IPS-18a (cell line): ENCODE data around the gene CIRBP.
A peak's percentile ranks its signal among the peaks of the same experiment; 100 is the strongest.

Experiments
- H3K27ac ChIP-seq: one replicate; pipeline ENCODE4 v1.5.1; 2013; ENCODE audit warnings: low read length
- H3K27me3 ChIP-seq: one replicate; pipeline ENCODE4 v1.6.1; 2013; ENCODE audit warnings: mild to moderate bottlenecking, low read length; ENCODE audit not compliant: control insufficient read depth, insufficient read depth
- H3K36me3 ChIP-seq: one replicate; pipeline ENCODE4 v1.6.1; 2013; ENCODE audit warnings: low read depth, low read length; ENCODE audit not compliant: control insufficient read depth
- H3K4me1 ChIP-seq: one replicate; pipeline ENCODE4 v1.6.1; 2013; ENCODE audit warnings: low read depth, low read length; ENCODE audit not compliant: control insufficient read depth
- H3K4me3 ChIP-seq: one replicate; pipeline ENCODE4 v1.5.1; 2013; ENCODE audit warnings: low read length
- H3K9ac ChIP-seq: one replicate; pipeline ENCODE4 v1.6.1; 2013; ENCODE audit warnings: mild to moderate bottlenecking, low read length, moderate library complexity
- H3K9me3 ChIP-seq: one replicate; pipeline ENCODE4 v1.6.1; 2013; ENCODE audit warnings: low read depth, low read length; ENCODE audit not compliant: control insufficient read depth

Gene CIRBP

DNA sequence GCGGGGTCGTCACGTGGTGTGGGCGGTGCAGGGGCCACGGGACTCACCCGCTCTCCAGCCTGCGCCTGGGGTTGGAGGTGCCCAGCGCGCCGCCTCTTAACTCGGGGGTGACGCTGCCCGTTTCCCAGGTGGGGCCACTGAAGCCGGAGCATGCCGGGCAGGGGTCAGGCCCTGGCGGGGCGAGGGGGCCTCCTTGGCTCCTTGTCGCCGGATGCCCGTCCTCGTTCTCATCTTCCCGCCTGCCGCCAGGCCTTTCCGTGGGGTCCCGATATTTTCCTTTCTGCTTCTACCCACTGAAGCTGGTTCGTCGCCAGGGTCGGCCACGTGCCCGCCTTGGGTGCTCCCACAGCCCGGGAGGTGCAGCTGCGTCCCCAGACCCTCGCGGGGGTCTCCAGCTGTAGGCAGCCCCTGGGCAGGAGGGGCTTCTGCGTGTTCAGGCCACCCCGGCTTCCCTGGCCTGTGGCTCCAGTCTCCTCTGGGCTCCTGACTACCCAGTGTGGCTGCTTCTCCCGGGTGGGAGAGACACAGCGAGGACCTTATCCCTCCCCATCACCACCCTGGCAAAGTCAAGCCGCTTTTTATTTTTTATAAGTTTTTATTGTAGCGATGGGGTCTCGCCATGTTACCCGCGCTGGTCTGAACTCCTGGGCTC lies 7.0 kb downstream of the CIRBP start:
- H3K36me3 ChIP-seq: peaks cover 43% of the 10 kb centered on the region
- H3K27me3 ChIP-seq: no peaks in the 10 kb centered on the region
- peak overlapping the region; percentile 70 for H3K27ac ChIP-seq
- peak overlapping the region; percentile 83 for H3K9ac ChIP-seq
- H3K9me3 ChIP-seq: no peaks in the 10 kb centered on the region
- H3K4me1 ChIP-seq: peaks cover 5% of the 10 kb centered on the region
- H3K4me3 ChIP-seq: peak overlapping the region; percentile 76

DNA sequence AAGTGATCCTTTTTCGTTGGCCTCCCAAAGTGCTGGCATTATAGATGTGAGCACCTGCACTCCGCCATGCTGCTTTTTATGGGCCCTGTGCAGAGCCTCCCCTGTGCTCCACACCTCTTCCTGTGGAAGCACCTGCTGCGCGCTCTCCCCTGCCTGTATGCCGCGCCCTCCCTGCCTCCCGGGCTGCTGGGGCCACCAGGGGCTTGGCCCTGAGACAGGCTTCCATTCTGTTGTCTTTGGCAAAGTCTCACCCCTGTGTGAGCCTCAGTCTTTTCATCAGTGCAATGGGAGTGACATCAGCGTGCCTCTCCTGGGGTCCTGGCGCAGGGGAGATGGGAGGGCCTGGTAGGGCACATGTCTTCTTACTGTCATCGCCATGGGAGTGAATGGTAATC lies 7.5 kb downstream of the CIRBP start:
- Histone ChIP-seq H3K4me3 (peak overlapping the region; percentile 76), H3K36me3 (peaks cover 38% of the 10 kb centered on the region), H3K27me3 (no peaks in the 10 kb centered on the region), H3K4me1 (peaks cover 5% of the 10 kb centered on the region), H3K9me3 (no peaks in the 10 kb centered on the region), H3K9ac (peak overlapping the region; percentile 83), H3K27ac (no peak overlapping the region)

DNA sequence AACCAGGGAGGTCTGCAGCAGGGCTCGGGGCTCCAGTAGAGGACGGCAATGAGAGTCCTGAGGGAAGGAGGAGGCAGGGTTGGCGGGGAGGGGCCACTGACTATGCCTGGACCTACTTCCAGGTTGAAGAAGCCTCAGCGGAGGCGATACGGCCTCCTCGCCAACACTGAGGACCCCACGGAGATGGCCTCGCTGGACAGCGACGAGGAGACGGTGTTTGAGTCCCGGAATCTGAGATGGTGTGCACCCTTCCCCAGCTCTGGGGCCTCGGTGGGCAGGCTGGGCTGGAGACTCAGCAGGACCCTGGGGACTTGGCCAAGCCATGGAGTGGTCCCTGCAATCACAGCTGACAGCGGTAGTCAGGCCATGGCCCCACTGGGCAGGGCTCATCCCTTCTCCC lies 7.9 kb downstream of the CIRBP start:
- no peaks in the 10 kb centered on the region for H3K9me3 ChIP-seq
- H3K9ac ChIP-seq: no peak overlapping the region
- H3K27ac ChIP-seq: no peak overlapping the region
- peaks cover 5% of the 10 kb centered on the region for H3K4me1 ChIP-seq
- peaks cover 34% of the 10 kb centered on the region for H3K36me3 ChIP-seq
- no peak overlapping the region for H3K4me3 ChIP-seq
- H3K27me3 ChIP-seq: no peaks in the 10 kb centered on the region

DNA sequence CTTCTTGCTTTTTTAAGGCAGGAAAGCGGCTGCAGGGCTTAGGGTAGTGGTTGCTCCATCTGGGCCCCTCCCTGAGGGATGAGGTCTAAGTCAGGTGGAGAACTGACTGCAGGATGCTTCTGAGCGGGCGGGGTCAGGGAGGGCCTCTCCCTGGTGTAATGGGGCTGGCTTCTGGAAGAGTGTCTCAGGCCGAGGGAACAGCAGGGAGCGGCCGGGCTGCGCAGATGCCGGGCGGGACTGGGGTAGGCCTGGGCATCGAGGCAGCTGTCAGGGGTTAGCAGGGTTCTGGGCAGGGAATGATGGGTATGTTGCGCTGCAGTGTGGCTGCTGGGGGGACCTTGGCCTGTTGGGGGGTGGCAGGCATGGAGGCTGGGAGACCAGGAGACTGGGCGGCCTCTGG lies 8.9 kb downstream of the CIRBP start:
- H3K9ac ChIP-seq: no peak overlapping the region
- H3K27me3 ChIP-seq: peaks cover under 1% of the 10 kb centered on the region
- no peak overlapping the region for H3K4me3 ChIP-seq
- H3K9me3 ChIP-seq: no peaks in the 10 kb centered on the region
- H3K27ac ChIP-seq: no peak overlapping the region
- peaks cover 5% of the 10 kb centered on the region for H3K4me1 ChIP-seq
- peaks cover 24% of the 10 kb centered on the region for H3K36me3 ChIP-seq

DNA sequence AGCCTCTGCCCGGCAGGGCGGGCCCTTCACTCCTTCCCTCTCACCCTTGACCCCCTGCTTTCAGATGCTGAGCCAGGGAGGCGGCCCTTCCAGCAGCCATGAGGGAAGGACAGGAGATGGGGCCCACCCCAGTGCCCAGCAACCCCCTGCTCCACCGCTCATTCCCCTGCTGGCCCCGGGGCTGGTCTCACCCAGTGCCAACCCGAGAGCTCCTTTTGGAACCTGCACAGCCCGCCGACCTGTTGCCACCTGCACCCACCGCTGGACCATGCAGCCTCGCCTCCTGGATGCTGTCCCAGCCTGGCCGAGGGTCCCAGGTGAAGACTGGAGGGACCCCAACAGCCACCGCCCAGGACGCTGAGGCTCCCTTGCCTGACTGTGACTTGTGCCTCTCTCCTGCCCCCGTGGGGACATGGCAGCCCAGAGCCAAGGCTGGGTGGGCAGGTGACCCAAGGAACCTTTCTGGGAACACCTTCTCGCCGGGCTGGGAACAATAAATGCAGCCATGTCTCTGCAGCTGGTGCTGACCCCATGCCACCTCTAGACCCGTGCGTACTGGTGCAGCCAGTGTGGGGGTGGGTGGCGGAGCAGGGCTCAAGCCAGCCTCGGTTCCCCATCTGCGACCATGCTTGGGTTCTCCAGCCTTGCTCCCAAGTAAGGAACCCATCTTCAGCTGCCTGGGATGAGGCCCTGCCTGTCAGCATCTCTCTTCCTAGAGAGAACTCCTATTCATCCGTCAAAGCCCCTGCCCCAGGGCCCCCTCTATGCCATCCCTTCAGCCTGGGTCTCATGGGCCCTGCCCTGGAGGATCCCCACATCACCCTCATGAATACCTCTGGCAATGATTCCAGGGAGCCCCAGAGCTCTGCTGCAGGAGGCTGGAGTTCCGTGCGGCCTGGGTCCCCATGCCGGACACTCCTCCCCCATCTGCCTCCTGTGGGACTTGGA lies 9.9 kb downstream of the CIRBP start:
- no peak overlapping the region for H3K4me3 ChIP-seq
- no peak overlapping the region for H3K9ac ChIP-seq

DNA sequence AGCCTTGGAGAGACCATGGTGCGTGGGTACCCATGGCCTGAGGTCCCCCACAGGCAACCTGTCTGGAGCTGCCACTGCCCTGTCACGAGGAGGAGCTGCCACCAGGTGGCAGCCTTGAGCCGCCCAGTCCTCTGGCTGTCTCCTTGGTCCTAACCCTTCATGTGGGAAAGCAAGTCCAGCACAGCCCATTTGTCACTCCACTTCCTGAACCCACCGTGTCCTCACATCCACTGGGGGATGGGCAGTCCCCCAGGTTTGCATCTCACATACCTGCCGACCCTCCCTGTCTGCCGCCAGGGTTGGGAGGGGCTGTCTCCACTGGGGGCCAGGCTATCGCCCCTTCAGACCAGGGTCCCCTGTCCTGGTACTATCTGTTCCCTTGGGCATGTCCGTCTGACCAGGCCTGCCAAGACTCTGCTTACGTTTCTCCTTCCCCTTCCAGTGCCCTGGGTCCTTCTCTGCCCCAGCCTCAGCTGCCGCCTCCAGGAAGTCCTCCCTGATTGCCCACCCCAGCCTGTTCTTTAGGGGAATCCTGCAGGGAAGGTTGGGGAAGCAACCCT lies 10.7 kb downstream of the CIRBP start:
- no peaks in the 10 kb centered on the region for H3K4me1 ChIP-seq
- no peaks in the 10 kb centered on the region for H3K9me3 ChIP-seq
- H3K4me3 ChIP-seq: no peak overlapping the region
- H3K9ac ChIP-seq: no peak overlapping the region
- H3K27me3 ChIP-seq: peaks cover 17% of the 10 kb centered on the region
- peaks cover 6% of the 10 kb centered on the region for H3K36me3 ChIP-seq
- no peak overlapping the region for H3K27ac ChIP-seq

More for the DNA sequence above, 9.9 kb downstream of the CIRBP start:
- no peak overlapping the region for H3K27ac ChIP-seq
- peaks cover 15% of the 10 kb centered on the region for H3K36me3 ChIP-seq
- peaks cover 1% of the 10 kb centered on the region for H3K4me1 ChIP-seq
- H3K9me3 ChIP-seq: no peaks in the 10 kb centered on the region
- peaks cover 8% of the 10 kb centered on the region for H3K27me3 ChIP-seq

DNA sequence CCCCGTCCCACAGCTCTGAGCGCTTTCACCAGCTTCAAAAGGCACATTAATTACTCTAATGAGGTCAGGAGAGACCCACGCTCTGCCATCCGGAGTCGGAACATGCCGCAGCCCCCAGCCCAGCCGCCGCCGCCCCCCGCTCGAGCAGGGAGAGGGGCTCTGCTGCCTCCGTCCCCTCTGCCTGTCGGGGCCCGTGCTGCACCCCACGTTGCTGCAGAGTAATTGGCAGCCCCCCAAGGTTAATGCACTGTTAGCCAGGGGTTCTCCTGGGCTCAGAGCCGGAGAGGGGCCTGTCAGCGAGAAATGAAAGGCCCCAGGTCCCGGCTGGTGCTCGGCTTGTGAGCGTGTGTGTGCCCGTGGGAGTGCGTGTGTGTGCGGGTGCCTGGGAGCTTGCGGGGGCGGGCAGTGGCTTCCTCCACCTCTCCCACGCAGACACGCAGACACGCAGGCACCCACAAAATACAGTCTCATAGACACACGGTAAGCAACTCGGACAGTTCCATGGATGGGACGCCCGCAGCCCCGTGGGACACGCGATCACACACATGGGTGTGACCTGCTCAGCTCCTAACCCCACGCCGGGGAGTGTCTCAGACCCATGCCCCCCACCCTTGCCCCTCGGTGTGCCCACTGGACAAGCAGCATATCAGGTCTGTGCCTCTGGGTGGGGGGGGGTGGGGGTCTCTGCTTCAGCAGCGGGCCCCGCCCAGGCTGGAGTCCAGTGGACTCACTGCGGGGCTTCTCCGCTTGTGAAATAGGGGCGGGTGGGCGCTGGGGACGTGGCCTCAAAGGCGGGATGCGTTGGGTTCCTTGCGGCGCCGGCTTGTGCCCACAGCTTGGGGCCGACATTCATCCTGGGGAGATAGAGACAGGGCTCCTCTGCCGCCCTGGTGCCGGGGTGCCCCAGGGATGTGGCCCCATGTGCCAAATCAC lies 11.8 kb downstream of the CIRBP start:
- Histone ChIP-seq H3K9ac (no peak overlapping the region), H3K27ac (no peak overlapping the region), H3K4me1 (peaks cover 4% of the 10 kb centered on the region), H3K9me3 (no peaks in the 10 kb centered on the region), H3K36me3 (peaks cover 6% of the 10 kb centered on the region), H3K27me3 (peaks cover 23% of the 10 kb centered on the region), H3K4me3 (no peak overlapping the region)

DNA sequence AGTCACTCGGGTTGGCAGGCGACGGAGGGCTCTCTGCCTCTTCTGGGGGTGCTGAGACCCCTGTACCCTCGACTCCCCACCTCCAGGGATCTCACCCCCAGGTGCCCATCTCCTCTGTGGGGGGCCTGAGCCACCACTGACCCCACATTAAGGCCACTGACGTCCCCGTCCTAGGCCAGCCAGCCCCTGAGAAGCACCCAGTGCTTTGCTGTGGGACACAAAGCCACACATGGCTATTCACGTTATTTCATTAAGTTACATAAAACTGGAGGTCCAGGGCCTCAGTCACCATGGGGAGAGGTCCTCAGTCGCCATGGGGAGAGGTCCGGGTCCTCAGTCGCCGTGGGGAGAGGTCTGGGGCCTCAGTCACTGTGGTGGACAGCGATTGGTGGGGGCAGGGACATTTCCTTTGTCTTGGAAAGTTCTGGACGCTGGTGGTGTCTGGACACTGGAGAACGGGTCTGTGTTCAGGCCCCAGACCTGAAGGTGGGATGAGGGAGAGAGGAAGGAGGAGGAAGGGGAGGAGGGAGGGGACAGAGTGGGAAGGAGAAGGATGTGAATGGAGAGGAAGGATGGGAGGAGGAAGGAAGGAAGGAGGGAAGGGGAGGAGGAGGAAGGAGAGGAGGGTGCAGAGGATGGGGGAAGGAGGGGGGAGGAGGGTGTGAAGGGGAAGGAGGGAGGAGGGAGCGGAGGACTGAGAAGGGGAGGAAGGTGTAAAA lies 12.6 kb downstream of the CIRBP start:
- H3K36me3 ChIP-seq: peaks cover 6% of the 10 kb centered on the region
- H3K27me3 ChIP-seq: peaks cover 27% of the 10 kb centered on the region
- no peak overlapping the region for H3K4me3 ChIP-seq
- H3K9ac ChIP-seq: no peak overlapping the region
- H3K4me1 ChIP-seq: peaks cover 4% of the 10 kb centered on the region
- H3K9me3 ChIP-seq: no peaks in the 10 kb centered on the region
- no peak overlapping the region for H3K27ac ChIP-seq

DNA sequence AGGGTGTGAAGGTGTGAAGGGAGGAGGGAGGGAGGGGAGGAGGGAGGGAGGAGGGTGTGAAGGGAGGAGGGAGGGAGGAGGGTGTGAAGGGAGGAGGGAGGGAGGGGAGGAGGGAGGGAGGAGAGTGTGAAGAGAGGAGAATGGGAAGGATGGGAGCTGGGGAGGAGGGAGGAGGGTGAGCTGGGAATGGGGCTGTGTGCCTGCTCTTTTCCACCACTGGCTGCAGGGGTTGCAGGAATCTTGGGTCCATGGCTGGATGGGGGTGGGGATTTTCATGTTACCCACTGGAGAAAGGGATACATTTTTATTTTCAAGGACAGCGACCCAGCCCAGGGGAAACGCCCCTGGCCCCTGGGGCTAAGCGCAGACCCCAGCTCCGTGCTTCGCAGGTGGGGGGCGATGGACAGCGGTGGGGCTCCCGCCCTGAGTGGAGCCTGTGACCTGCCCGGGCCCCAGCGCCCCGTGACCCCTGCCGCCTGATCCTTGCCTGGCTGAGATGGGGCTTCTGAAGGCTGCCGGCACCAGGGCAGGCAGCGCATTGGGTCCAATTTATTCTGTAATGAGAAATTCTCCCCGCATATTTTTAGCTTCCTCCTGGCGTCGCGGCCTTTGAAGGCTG lies 13.6 kb downstream of the CIRBP start:
- Histone ChIP-seq H3K27ac (no peak overlapping the region), H3K9me3 (no peaks in the 10 kb centered on the region), H3K4me1 (peaks cover 4% of the 10 kb centered on the region), H3K4me3 (no peak overlapping the region), H3K36me3 (peaks cover 6% of the 10 kb centered on the region), H3K9ac (no peak overlapping the region), H3K27me3 (peaks cover 29% of the 10 kb centered on the region)

DNA sequence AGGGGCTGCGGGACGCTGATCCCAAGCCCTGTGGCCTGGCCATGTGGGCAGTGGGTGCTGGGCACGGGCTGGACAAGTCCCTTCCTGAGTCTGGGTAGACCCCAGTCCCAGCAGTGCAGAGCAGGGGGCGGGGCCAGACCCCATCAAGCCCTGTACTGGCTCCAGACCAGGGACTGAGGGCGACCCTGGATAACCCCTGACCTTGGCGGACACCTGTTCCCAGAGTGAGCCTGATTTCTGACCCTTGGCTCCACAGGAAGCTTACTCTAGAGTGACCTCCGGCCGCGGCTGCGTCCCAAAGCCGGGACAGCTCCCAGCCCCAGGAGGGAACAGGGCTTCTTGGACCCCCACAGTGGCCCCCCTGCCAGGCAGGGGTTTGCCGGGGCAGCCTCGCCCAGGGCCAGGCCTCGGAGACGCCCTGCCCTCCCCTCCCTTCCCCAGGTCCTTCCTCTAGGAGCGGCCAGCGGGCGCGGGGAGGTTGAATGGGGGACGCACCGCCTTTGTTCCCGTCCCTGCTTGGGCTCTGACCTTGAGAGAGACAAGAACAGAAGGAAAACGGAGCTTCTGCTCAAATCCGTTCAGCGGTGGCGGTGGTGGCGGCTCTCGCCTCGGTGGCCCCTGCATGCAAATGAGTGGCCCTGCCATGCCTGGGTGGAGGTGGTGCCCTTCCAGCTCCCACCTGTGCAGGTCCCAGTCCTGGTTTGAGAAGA lies 14.2 kb downstream of the CIRBP start:
- H3K9ac ChIP-seq: no peak overlapping the region
- H3K4me1 ChIP-seq: peaks cover 4% of the 10 kb centered on the region

More for the DNA sequence above, 14.2 kb downstream of the CIRBP start:
- Histone ChIP-seq H3K9me3 (no peaks in the 10 kb centered on the region), H3K27me3 (peaks cover 29% of the 10 kb centered on the region), H3K36me3 (peaks cover 6% of the 10 kb centered on the region), H3K4me3 (no peak overlapping the region), H3K27ac (no peak overlapping the region)
